AG04449 (cell line): Measurements from ENCODE around the gene HS2ST1.

Experiments used
- CTCF ChIA-PET: fragments of 350-600 bp; formaldehyde crosslinking; extraction: SDS; loops from one replicate; lab custom pipeline; 2021; ENCODE audit warnings: antibody characterized with exemption; lab: Yijun Ruan, JAX
- POLR2A ChIA-PET: fragments of 400-600, 350-600 bp; formaldehyde crosslinking; extraction: SDS; loops from one replicate; lab custom pipeline; 2020; ENCODE audit warnings: antibody characterized with exemption, inconsistent platforms; lab: Yijun Ruan, JAX
- DNase-seq: peaks from one replicate; pipeline ENCODE4 v3.0.0-alpha.2; 2010; ENCODE audit warnings: low read depth, low spot score
- H3K4me3 ChIP-seq: 2 replicates; pipeline ENCODE4 v1.5.1; 2011; ENCODE audit warnings: low read depth, mild to moderate bottlenecking, control low read depth, low read length
- TF ChIP-seq, protein P1 (sequence below): IDR thresholded peaks from one replicate; pipeline ENCODE4 v1.5.1; 2011; ENCODE audit warnings: mild to moderate bottlenecking, moderate library complexity, low read length, control low read depth, inconsistent platforms; ENCODE audit not compliant: insufficient read depth; ENCODE audit errors: missing control alignments

Gene HS2ST1

DNA sequence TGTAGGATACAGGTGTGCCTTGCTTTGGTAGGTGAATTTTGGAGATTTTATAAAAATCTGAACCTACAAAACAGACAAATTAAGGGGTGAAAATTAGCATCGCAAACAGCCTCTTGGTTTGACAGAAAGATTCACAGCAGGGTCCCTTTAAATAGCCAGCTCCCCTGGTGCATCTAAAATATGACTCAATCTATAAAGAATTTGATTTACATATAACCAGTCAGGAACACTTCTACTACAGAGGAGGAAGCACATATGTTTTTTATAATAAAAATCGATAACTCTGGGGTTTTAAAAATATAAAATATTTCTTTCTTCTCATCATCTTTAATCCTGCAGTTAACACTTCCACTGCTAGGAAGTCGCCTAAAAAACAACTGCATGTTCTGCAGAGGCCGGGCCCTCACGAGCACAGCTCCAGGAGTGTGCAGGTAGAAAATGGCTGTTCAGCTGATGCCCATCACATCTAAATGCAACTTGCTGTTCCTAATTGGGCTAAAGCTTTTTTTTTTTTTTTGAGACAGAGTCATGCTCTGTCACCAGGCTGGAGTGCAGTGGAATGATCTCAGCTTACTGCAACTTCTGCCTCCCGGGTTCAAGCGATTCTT is 203.4 kb downstream of the HS2ST1 start:
- CTCF ChIA-PET = interaction anchor here (1.6 to 1.7 kb wide), 3 partner anchors 10 to 13 kb away, joined by 6 to 8 read pairs (median 7); no protein-coding TSS in a partner anchor
- no peak for DNase-seq
- POLR2A ChIA-PET = interaction anchor here (0.7 kb wide), 1 partner anchor 32 kb away, joined by 3 read pairs; no protein-coding TSS in a partner anchor
- TF ChIP-seq, protein P1, sequence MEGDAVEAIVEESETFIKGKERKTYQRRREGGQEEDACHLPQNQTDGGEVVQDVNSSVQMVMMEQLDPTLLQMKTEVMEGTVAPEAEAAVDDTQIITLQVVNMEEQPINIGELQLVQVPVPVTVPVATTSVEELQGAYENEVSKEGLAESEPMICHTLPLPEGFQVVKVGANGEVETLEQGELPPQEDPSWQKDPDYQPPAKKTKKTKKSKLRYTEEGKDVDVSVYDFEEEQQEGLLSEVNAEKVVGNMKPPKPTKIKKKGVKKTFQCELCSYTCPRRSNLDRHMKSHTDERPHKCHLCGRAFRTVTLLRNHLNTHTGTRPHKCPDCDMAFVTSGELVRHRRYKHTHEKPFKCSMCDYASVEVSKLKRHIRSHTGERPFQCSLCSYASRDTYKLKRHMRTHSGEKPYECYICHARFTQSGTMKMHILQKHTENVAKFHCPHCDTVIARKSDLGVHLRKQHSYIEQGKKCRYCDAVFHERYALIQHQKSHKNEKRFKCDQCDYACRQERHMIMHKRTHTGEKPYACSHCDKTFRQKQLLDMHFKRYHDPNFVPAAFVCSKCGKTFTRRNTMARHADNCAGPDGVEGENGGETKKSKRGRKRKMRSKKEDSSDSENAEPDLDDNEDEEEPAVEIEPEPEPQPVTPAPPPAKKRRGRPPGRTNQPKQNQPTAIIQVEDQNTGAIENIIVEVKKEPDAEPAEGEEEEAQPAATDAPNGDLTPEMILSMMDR = no peak
- H3K4me3 ChIP-seq = no peak overlapping the region; the same call in 1 of the 2 replicates

DNA sequence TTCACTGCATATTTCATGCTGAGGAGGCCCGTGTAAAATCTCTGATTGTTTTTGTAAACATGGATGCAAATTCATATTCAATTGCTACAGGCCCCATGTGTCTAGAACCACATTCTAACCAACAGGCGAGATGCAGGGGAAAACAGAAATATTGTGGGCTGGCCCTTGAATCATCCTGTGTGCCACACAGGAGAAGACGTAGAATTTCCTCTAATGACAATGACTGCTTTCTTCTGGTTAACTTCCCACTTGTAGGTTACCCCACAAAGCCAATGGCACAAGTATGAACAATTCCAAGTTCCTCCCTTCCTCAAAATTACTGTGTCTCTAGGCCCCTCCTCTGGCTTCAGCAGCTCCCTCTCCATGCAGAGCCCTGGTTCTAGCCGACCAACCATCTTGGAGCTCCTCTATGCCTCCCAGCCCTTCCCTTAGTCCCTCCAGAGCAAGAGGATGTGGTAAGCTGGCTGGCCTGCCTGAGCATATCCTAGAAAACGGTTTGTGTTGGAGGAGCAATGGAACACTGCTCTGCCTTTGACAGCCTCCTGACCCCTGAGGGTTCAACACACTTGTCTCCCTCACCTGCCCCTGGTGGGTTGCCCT is 205.2 kb downstream of the HS2ST1 start:
- H3K4me3 ChIP-seq = no peak overlapping the region
- CTCF ChIA-PET = interaction anchor here (1.6 to 1.9 kb wide), 2 partner anchors 9 to 12 kb away, joined by 5 to 7 read pairs; no protein-coding TSS in a partner anchor
- POLR2A ChIA-PET = no interaction called here
- no peak for DNase-seq
- TF ChIP-seq, protein P1 = no peak

DNA sequence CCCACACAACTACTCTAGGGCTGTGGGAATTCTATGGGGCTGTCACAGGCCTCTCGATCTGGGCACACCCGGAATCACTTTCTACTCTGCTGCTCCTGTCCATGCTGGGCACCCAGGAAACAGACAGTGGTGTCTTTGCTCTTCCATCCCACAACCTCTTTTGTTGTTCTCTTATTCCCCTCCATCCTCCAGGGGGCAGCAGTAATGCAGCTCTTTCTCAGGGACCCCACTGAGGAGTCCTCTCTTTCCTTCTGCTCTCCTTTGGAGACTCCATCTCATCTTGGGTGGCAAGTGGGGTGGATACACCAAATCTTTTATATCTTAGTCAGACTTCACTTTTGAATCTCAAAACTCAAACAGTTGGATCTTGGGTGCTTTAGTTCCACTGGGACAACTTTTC is 206.3 kb downstream of the HS2ST1 start:
- DNase-seq = no peak

DNA sequence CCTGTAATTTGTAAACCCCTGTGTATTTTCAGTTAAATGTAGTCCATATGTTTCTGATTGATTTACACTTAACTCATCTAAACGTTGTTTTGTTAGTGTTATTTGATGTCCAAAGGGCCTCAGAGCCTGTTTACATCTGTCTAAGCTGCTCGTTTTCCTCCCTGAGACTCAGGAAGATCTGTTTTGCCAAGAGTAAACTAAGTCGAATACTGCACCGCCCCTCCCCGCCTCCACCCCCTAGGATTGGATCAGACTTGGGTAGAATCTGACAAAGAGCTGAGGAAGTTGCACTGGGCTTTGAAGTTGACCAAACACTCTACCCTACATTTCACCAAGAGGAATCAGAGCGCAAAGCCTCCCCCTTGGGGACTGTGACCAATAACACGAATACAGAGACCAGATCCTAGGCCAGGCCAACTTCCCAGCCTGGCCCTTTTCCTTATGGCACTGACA is 207.3 kb downstream of the HS2ST1 start:
- CTCF ChIA-PET = interaction anchor here (0.7 to 2.0 kb wide), 4 partner anchors 9 to 172 kb away, joined by 3 to 17 read pairs (median 4); no protein-coding TSS in a partner anchor
- no peak overlapping the region for H3K4me3 ChIP-seq
- POLR2A ChIA-PET = no interaction called here
- TF ChIP-seq, protein P1 = no peak
- no peak for DNase-seq

More for the DNA sequence above, 206.3 kb downstream of the HS2ST1 start:
- H3K4me3 ChIP-seq = no peak overlapping the region
- ChIA-PET POLR2A (no interaction called here), CTCF (interaction anchor here (1.5 to 2.0 kb wide), 3 partner anchors 10 to 14 kb away, joined by 3 to 17 read pairs (median 7); no protein-coding TSS in a partner anchor)
- TF ChIP-seq, protein P1 = no peak

DNA sequence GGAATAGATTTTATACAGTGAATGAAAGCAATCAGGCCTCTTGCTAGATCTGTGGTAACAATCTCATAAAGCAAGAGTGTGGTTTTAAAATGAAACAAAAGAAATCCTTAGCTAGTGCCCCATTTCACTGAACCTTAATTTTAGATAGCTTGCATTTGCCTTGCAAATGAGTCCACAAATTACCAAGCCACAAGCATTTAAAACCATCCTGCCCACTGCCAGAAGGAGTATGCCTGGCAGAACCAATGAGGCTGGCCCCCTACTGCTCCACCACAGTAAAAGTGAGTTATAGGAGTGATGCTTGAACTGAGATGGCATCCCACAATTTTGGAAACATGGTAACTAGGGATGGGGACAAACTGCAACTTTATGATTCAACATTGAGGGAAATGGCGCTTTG is 207.8 kb downstream of the HS2ST1 start:
- ChIA-PET POLR2A (no interaction called here), CTCF (interaction anchor here (1.5 to 2.0 kb wide), 3 partner anchors 8 to 171 kb away, joined by 3 to 17 read pairs (median 4); no protein-coding TSS in a partner anchor)
- no peak for DNase-seq
- H3K4me3 ChIP-seq = no peak overlapping the region
- TF ChIP-seq, protein P1 = no peak

DNA sequence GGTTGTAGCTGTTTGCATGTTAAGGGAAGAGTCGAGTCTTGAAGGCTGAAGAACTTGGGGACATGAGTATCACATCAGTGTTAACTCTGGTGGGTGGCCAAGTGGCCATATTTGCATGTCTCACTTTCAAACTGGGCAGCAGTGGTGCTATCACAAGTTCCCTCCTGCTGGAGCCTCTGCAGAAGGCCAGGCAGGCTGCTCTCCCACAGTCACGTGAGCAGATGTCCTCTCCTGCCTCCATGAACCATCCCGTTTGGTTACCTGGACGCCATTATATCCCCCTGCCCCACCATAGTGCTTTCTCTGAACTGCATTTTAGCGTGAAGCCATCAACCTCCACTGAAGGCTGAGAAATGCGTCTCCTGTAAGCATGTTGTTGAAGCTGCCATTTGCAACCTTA is 209.2 kb downstream of the HS2ST1 start:
- CTCF ChIA-PET = interaction anchor here (1.3 kb wide), 1 partner anchor 8 kb away, joined by 4 read pairs; no protein-coding TSS in a partner anchor
- TF ChIP-seq, protein P1 = no peak
- no peak overlapping the region for H3K4me3 ChIP-seq
- POLR2A ChIA-PET = no interaction called here
- no peak for DNase-seq
